ENCODE results near the gene UFD1.

GRCh38 chr22:19492504-19493174, 13.6 kb upstream of the UFD1 start:
- TF ChIP-seq POLR2A (IDR thresholded peaks at IDR 0.05) (no peak), CTCF (IDR thresholded peaks at IDR 0.05) (no peak)

Data from esophagus squamous epithelium (tissue), 4 donors.